Trophoblast cell (in vitro differentiated cells and primary cell): ENCODE data around the gene MGAT4C.

Source experiments
- DNase-seq, 2 donors: peaks; one replicate each; pipeline ENCODE4 v3.0.0-alpha.2; 2016
- H2AFZ ChIP-seq: 2 replicates; pipeline ENCODE4 v1.6.1; 2013; ENCODE audit warnings: low read length, moderate library complexity, mild to moderate bottlenecking; ENCODE audit not compliant: insufficient read depth, poor library complexity
- H2AK5ac ChIP-seq: 2 replicates; pipeline ENCODE4 v1.6.1; 2013; ENCODE audit warnings: mild to moderate bottlenecking, low read length
- H2BK120ac ChIP-seq: 2 replicates; pipeline ENCODE4 v1.6.1; 2013; ENCODE audit warnings: low read length, mild to moderate bottlenecking, moderate library complexity; ENCODE audit not compliant: insufficient read depth, poor library complexity
- H2BK12ac ChIP-seq: 2 replicates; pipeline ENCODE4 v1.6.1; 2013; ENCODE audit warnings: mild to moderate bottlenecking, low read length, moderate library complexity
- H2BK5ac ChIP-seq: 2 replicates; pipeline ENCODE4 v1.6.1; 2013; ENCODE audit warnings: low read length, low read depth, moderate library complexity, mild to moderate bottlenecking; ENCODE audit not compliant: poor library complexity
- H3K14ac ChIP-seq: 2 replicates; pipeline ENCODE4 v1.6.1; 2013; ENCODE audit warnings: mild to moderate bottlenecking, low read length
- H3K18ac ChIP-seq: 2 replicates; pipeline ENCODE4 v1.6.1; 2013; ENCODE audit warnings: mild to moderate bottlenecking, low read length
- H3K23ac ChIP-seq: 2 replicates; pipeline ENCODE4 v1.6.1; 2013; ENCODE audit warnings: low read length
- H3K27ac ChIP-seq: 2 replicates; pipeline ENCODE4 v1.5.1; 2013; ENCODE audit warnings: low read depth, mild to moderate bottlenecking, inconsistent platforms, low read length, moderate library complexity
- H3K27me3 ChIP-seq: 2 replicates; pipeline ENCODE4 v1.6.1; 2013; ENCODE audit warnings: inconsistent platforms, mild to moderate bottlenecking, low read length, moderate library complexity; ENCODE audit not compliant: insufficient read depth
- H3K36me3 ChIP-seq, 2 experiments: 1 replicate in 1 of 2; 2 replicates in 1 of 2; pipeline ENCODE4 v1.6.1; 2013; ENCODE audit warnings: low read length in 2 of 2, mild to moderate bottlenecking in 2 of 2, moderate library complexity in 1 of 2; ENCODE audit not compliant: insufficient read depth in 2 of 2, control insufficient read depth in 1 of 2
- H3K4ac ChIP-seq: 2 replicates; pipeline ENCODE4 v1.6.1; 2013; ENCODE audit warnings: low read depth, mild to moderate bottlenecking, low read length, moderate library complexity
- H3K4me1 ChIP-seq, 2 experiments: 1 replicate in 1 of 2; 2 replicates in 1 of 2; pipeline ENCODE4 v1.6.1; 2013; ENCODE audit warnings: low read length in 2 of 2, mild to moderate bottlenecking in 2 of 2, moderate library complexity in 1 of 2; ENCODE audit not compliant: insufficient read depth in 2 of 2, control insufficient read depth in 1 of 2
- H3K4me2 ChIP-seq: 2 replicates; pipeline ENCODE4 v1.6.1; 2013; ENCODE audit warnings: inconsistent platforms, mild to moderate bottlenecking, low read length, moderate library complexity
- H3K4me3 ChIP-seq: 2 replicates; pipeline ENCODE4 v1.5.1; 2013; ENCODE audit warnings: mild to moderate bottlenecking, low read depth, low read length, inconsistent platforms
- H3K79me1 ChIP-seq: one replicate; pipeline ENCODE4 v1.6.1; 2013; ENCODE audit warnings: low read length
- H3K79me2 ChIP-seq: 2 replicates; pipeline ENCODE4 v1.6.1; 2013; ENCODE audit warnings: low read length, mild to moderate bottlenecking; ENCODE audit not compliant: control insufficient read depth, insufficient read depth, poor library complexity
- H3K9ac ChIP-seq: 2 replicates; pipeline ENCODE4 v1.6.1; 2013; ENCODE audit warnings: mild to moderate bottlenecking, low read length
- H3K9me3 ChIP-seq: 2 replicates; pipeline ENCODE4 v1.6.1; 2013; ENCODE audit warnings: low read depth, mild to moderate bottlenecking, control low read depth, inconsistent platforms, low read length; ENCODE audit not compliant: insufficient read depth
- H4K12ac ChIP-seq: 2 replicates; pipeline ENCODE4 v1.6.1; 2013; ENCODE audit warnings: low read depth, mild to moderate bottlenecking, low read length, moderate library complexity
- H4K8ac ChIP-seq: 2 replicates; pipeline ENCODE4 v1.6.1; 2013; ENCODE audit warnings: low read depth, mild to moderate bottlenecking, low read length, moderate library complexity
- H4K91ac ChIP-seq: one replicate; pipeline ENCODE4 v1.6.1; 2013; ENCODE audit warnings: low read depth, mild to moderate bottlenecking, low read length, moderate library complexity
- WGBS: extraction: QIAGEN DNeasy Blood & Tissue Kit; methylation state at CpG from one replicate; pipeline ENCODE4 v1.1.7; 2013; ENCODE audit warnings: missing lambda C conversion rate; ENCODE audit not compliant: insufficient read length, insufficient coverage; ENCODE audit errors: extremely low coverage; 5-methylcytosine and 5-hydroxymethylcytosine counted together

Gene MGAT4C

GRCh38 chr12:86042062-86042461 is 214.1 kb downstream of the MGAT4C start:
- H3K18ac ChIP-seq = no peak overlapping the region
- no peak overlapping the region for H2AK5ac ChIP-seq
- H3K27me3 ChIP-seq = no peaks in the 10 kb centered on the region
- no peak overlapping the region for H3K27ac ChIP-seq
- H2BK12ac ChIP-seq = no peak overlapping the region
- no peaks in the 10 kb centered on the region for H3K79me2 ChIP-seq
- WGBS = no CpG with 5 or more reads among the region's 3 CpGs
- H3K4ac ChIP-seq = no peak overlapping the region
- no peak overlapping the region for H3K4me2 ChIP-seq
- no peaks in the 10 kb centered on the region for H3K79me1 ChIP-seq
- no peak overlapping the region for H2BK120ac ChIP-seq
- no peak overlapping the region for H4K91ac ChIP-seq
- no peak overlapping the region for H4K8ac ChIP-seq
- H3K9me3 ChIP-seq = peaks cover 3% of the 10 kb centered on the region
- peaks cover 0 to 2% of the 10 kb centered on the region in 2 experiments for H3K36me3 ChIP-seq
- H3K4me1 ChIP-seq = no peaks in the 10 kb centered on the region
- no peak for DNase-seq
- no peak overlapping the region for H4K12ac ChIP-seq
- H3K14ac ChIP-seq = no peak overlapping the region
- H2BK5ac ChIP-seq = no peak overlapping the region
- H2AFZ ChIP-seq = no peak overlapping the region
- H3K4me3 ChIP-seq = no peak overlapping the region
- no peak overlapping the region for H3K23ac ChIP-seq
- H3K9ac ChIP-seq = no peak overlapping the region

GRCh38 chr12:86018361-86018760 is 237.8 kb downstream of the MGAT4C start:
- H3K4me2 ChIP-seq = no peak overlapping the region

DNA sequence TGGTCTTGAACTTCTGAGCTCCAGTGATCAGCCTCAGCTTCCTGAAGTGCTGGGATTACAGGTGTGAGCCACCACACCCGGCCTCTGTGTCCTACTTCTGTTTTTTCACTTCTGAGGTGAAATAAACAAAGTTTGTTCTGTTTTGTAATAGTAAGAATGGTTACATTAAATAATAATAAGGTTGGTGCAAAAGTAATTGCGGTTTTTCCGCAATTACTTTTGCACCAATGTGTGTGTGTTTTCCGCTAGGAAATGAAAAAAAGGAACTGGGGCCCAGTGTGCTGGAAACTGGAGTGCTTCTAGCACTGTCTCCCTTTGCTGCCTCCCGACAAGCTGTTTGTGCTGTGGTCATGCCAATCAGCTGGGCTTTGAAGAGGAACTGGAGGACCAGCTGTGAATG is 241.2 kb downstream of the MGAT4C start:
- H3K27ac ChIP-seq = no peak overlapping the region
- no peak overlapping the region for H3K14ac ChIP-seq
- no peak overlapping the region for H2AK5ac ChIP-seq
- H2BK120ac ChIP-seq = no peak overlapping the region
- no CpG with 5 or more reads among the region's 5 CpGs for WGBS
- no peak for DNase-seq
- no peaks in the 10 kb centered on the region for H3K27me3 ChIP-seq
- H3K4me3 ChIP-seq = no peak overlapping the region
- no peak overlapping the region for H3K23ac ChIP-seq
- no peak overlapping the region for H3K4ac ChIP-seq
- no peaks in the 10 kb centered on the region for H3K36me3 ChIP-seq
- H3K9ac ChIP-seq = no peak overlapping the region
- H3K4me1 ChIP-seq = no peaks in the 10 kb centered on the region
- H4K8ac ChIP-seq = no peak overlapping the region
- no peak overlapping the region for H2BK5ac ChIP-seq
- H2AFZ ChIP-seq = no peak overlapping the region
- no peak overlapping the region for H4K91ac ChIP-seq
- H4K12ac ChIP-seq = no peak overlapping the region
- no peak overlapping the region for H3K4me2 ChIP-seq
- no peak overlapping the region for H2BK12ac ChIP-seq
- H3K79me1 ChIP-seq = no peaks in the 10 kb centered on the region
- H3K79me2 ChIP-seq = no peaks in the 10 kb centered on the region
- H3K9me3 ChIP-seq = no peaks in the 10 kb centered on the region
- H3K18ac ChIP-seq = no peak overlapping the region

More at GRCh38 chr12:86018361-86018760, 237.8 kb downstream of the MGAT4C start:
- no peaks in the 10 kb centered on the region for H3K79me2 ChIP-seq
- H3K4me1 ChIP-seq = no peaks in the 10 kb centered on the region
- H4K12ac ChIP-seq = no peak overlapping the region
- H3K18ac ChIP-seq = no peak overlapping the region
- no peak overlapping the region for H3K23ac ChIP-seq
- H3K14ac ChIP-seq = no peak overlapping the region
- H2AK5ac ChIP-seq = no peak overlapping the region
- H2AFZ ChIP-seq = no peak overlapping the region
- H3K27ac ChIP-seq = no peak overlapping the region
- H3K4ac ChIP-seq = no peak overlapping the region
- H2BK12ac ChIP-seq = no peak overlapping the region
- H4K91ac ChIP-seq = no peak overlapping the region
- no peaks in the 10 kb centered on the region for H3K9me3 ChIP-seq
- DNase-seq = no peak
- no peak overlapping the region for H4K8ac ChIP-seq
- no CpG with 5 or more reads among the region's 3 CpGs for WGBS
- H3K9ac ChIP-seq = no peak overlapping the region
- no peaks in the 10 kb centered on the region for H3K27me3 ChIP-seq
- no peaks in the 10 kb centered on the region for H3K79me1 ChIP-seq
- no peaks in the 10 kb centered on the region for H3K36me3 ChIP-seq
- H2BK120ac ChIP-seq = no peak overlapping the region
- H2BK5ac ChIP-seq = no peak overlapping the region
- no peak overlapping the region for H3K4me3 ChIP-seq

- no peak overlapping the region for H3K27ac ChIP-seq
- DNase-seq = no peak
- no peaks in the 10 kb centered on the region for H3K36me3 ChIP-seq
- H2AK5ac ChIP-seq = no peak overlapping the region
- H4K12ac ChIP-seq = no peak overlapping the region
- H3K9me3 ChIP-seq = no peaks in the 10 kb centered on the region
- no peak overlapping the region for H3K18ac ChIP-seq
- H3K27me3 ChIP-seq = no peaks in the 10 kb centered on the region
- H3K14ac ChIP-seq = no peak overlapping the region
- H3K79me1 ChIP-seq = no peaks in the 10 kb centered on the region
- no peak overlapping the region for H4K8ac ChIP-seq
- H4K91ac ChIP-seq = no peak overlapping the region
- no peaks in the 10 kb centered on the region for H3K79me2 ChIP-seq
- no peak overlapping the region for H2BK120ac ChIP-seq
- H2AFZ ChIP-seq = no peak overlapping the region
- no peaks in the 10 kb centered on the region for H3K4me1 ChIP-seq
- no peak overlapping the region for H2BK5ac ChIP-seq
- H3K23ac ChIP-seq = no peak overlapping the region
- H3K4me2 ChIP-seq = no peak overlapping the region
- H3K9ac ChIP-seq = no peak overlapping the region
- no peak overlapping the region for H3K4me3 ChIP-seq
- H3K4ac ChIP-seq = no peak overlapping the region
- H2BK12ac ChIP-seq = no peak overlapping the region
Measured at GRCh38 chr12:86006727-86007126, 249.5 kb downstream of the MGAT4C start.
